GM12872 (cell line): ENCODE measurements around the gene AP5Z1.

Experiments
- TF ChIP-seq, protein P1 (sequence below): IDR thresholded peaks from 3 replicates; pipeline ENCODE4 v1.5.1; 2011; ENCODE audit warnings: low read depth, mild to moderate bottlenecking, low read length, moderate library complexity; ENCODE audit not compliant: insufficient read depth

AP5Z1 gene

DNA sequence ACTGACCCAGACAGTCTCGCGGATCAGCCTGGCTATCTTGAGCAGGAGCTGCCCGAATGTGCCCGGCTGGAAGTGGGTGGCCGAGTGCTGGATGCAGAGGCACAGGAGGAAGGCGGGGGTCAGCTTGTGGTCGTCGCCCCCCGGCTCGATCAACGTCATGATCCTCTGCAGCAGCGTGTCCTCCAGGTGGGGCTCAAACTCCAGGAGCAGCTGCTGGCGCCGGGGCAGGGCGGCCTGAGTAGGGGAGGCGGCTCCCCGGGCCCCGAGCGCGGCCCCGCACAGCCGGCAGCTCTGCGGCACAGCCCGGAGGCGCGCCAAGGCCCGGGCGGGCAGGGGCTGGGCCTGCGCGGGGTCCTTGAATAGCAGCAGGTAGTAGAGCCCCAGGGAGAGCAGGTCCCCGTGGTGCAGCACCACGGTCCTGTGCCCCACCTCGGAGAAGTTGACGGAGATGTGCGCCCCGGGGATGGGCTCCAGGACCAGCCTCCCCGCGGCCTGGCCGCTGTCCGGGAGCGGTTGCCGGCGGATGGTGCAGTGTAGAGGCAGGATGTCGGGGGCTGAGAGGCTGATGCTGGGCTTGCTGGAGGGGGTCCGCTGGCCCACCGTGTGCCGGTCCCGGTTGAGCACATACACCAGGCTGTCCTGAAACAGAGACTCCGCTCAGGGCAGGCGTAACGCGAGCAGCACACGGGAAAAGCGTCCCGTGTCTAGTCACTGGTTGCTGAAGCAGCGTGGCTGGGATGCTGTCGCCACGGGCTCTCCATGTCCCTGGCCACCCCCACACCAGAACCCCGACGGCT lies 59.4 kb downstream of the AP5Z1 start:
- TF ChIP-seq, protein P1, sequence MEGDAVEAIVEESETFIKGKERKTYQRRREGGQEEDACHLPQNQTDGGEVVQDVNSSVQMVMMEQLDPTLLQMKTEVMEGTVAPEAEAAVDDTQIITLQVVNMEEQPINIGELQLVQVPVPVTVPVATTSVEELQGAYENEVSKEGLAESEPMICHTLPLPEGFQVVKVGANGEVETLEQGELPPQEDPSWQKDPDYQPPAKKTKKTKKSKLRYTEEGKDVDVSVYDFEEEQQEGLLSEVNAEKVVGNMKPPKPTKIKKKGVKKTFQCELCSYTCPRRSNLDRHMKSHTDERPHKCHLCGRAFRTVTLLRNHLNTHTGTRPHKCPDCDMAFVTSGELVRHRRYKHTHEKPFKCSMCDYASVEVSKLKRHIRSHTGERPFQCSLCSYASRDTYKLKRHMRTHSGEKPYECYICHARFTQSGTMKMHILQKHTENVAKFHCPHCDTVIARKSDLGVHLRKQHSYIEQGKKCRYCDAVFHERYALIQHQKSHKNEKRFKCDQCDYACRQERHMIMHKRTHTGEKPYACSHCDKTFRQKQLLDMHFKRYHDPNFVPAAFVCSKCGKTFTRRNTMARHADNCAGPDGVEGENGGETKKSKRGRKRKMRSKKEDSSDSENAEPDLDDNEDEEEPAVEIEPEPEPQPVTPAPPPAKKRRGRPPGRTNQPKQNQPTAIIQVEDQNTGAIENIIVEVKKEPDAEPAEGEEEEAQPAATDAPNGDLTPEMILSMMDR, result no peak

DNA sequence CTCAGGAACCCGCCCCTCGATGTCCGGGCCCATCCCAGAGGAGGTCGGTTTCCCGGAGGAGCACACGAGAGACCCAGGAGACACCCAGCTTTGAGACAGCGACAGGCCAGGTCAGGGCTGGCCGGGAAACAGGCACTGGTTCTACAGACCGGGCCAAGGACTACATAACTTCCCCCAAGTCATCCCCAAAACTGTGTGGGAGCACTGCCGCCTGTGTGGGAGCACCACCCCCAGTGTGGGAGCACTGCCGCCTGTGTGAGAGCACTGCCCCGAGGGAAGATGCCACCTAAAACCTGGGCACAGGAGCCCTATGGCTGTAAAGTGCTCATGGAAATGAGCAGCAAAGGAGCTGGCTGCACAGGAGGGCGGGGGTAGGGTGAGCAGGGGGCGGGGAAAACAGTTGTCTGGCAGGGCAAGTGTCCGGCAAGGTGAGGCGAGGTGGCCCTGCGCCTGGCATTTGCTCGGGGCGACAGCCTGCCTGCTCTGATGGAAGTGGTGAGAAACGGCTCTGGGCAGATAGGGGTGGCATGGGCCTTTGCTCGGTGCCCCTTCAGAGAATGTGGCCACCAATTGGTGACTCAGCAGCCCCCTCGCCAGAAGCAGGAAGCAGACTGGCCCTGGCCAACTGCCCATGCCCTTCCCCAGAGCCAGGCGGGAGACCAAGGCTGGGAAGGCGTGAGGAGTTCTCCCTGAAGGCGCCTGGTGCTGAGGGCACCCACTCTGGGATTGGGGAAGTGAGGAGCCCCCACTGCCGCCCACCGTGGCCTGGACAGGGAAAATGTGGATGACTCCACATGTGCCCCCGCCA lies 60.2 kb downstream of the AP5Z1 start:
- TF ChIP-seq, protein P1, result no peak

DNA sequence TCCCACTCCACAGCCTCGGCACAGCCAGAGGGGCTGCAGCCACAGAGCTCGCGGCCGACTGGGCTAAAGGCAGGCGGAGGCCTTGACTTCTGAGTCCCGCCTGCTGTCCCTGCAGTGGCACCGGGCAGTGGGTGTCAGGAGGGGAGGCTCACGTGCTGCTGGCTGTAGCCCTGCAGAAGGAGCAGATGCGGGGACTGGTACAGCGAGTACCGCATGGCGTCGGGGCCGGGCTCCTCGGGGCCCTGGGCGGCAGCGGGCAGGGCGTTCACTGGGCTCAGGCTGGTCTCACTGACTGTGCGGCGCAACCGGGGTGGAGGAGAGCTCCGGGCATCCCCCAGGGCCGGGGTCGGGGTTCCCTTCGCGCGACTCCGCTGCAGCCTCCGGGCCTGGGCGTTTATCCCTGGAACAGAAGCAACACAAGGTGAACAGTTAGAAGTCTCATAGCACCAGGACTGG lies 60.8 kb downstream of the AP5Z1 start:
- TF ChIP-seq, protein P1, result no peak

DNA sequence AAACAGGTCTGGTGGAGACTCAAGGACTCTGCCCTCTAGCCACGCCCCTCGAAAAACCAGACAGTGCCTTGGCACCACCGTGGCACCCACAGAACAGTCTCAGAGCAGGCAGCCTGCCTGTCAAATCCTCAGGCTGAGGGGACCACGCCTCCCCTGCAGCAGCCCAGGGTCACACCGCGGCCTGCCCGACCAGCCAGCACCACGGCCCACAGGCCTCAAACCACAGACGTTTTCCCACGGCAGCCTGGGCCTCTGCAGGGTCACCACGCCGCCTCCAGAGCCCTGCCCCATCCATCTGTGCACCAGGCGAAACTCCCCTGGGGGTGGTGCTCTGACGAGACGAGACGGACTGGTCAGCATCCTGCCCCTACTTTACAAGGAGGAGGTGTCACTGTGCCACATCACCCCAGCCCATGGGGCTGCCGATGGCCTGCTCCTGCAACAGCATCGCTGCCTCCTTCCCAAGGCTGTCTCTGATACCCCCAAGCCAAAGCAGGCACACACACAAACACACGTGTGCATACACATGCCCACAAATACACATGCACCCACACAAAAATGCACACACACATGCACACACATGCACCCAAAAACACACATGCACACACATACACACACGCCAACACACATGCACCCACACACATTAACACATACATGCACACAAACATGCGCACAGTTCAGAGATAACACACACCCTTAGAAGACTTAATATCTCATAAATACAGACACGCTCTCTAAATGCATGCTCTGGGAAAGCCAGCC lies 61.8 kb downstream of the AP5Z1 start:
- TF ChIP-seq, protein P1, result no peak

DNA sequence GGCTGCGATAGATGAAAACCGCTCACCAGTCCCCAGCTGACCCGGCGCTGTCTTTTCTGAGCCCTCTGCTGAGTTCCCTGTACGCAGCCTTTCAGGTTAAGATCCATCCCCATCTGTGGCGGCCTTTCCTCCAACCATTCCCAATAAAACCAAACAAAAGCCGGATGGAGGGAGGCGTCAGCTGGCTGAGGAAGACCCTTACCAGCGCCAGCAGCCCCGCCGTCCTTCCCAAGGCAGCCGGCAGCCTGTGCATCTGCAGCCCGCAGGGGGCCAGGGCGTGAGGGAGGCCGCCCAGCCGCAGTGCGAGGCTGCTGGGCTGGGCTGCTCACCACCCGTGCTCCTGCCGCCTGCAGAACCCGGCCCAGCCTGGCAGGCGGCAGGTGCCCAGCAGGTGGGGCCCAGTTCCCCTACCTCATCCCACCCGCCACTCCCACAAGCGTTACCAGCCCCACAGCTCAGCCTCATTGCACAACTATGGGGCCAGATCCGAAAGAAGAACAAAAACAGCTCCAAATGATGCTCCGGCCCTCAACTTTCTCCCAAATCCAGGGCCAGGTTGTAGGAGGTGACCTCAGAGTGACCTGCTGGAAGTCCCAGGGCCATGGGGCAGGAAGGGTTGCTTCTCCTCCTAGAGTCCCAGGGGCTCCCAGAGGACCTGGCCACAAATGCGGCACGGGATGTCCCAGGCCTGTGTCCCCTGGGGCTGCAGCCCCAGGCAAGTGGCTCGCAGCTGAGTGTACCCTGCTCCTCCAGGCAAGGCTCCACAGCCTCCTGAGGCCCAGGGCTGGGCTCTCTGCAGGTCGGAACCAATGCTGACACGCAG lies 62.6 kb downstream of the AP5Z1 start:
- TF ChIP-seq, protein P1, result no peak

DNA sequence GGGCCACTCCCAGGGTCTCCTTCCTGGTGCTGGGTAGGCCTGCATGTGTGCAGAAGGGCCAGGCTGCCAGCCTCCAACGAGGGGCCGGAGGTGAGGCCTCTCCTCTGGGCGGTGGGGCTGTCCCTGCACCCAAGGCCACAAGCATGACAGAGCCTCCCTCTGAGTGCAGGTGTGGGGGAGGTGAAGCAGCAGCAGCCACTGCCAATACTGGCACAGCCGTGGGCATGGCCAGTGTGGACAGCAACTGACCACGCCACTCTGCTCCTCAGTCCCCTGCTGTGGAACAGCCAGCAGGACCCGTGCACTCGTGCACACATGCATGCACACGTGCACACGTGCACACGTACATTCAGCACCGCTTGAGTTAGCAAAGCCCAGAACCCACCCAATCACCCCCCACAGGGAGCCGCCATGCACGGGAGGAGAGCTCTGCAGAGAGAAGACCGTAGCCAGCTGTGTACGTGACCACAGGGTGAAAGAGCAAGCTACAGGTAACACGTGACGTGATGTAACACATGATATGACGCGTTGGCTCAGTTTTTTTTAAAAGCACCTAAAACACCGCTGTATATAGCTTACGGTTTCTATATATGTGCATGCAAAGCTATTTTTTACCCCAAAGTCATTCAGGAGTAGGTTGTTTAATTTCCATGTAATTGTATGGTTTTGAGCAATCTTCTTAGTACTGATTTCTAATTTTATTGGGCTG lies 63.4 kb downstream of the AP5Z1 start:
- TF ChIP-seq, protein P1, result no peak
